Measurements from ENCODE around the gene GPR37L1.
"Not testable (repeated sequence)": the region's sequence is repeated elsewhere in the genome, so short reads cannot be mapped to it uniquely, and the experiment has no call there.

Gene GPR37L1

GRCh38 chr1:202157945-202158344, 35.2 kb downstream of the GPR37L1 start:
- no peak for FAIRE-seq

- FAIRE-seq: no peak
Observed at GRCh38 chr1:202158810-202159533, 36.3 kb downstream of the GPR37L1 start.

- FAIRE-seq: no peak
Observed at GRCh38 chr1:202159534-202160371, 37.0 kb downstream of the GPR37L1 start.

GRCh38 chr1:202160377-202160940, 37.7 kb downstream of the GPR37L1 start, which contains the start of gene PTPN7:
TSS of gene PTPN7 (minus strand) at chr1:202160602. CDS start at chr1:202159402, 1,200 bp downstream.
- FAIRE-seq: no peak

- FAIRE-seq: no peak
Observed at GRCh38 chr1:202161151-202162046, 38.7 kb downstream of the GPR37L1 start.

GRCh38 chr1:202162047-202162417, 39.3 kb downstream of the GPR37L1 start:
- FAIRE-seq: no peak

GRCh38 chr1:202162418-202163280, 39.9 kb downstream of the GPR37L1 start:
- no peak for FAIRE-seq

- FAIRE-seq: no peak
Observed at GRCh38 chr1:202163281-202164270, 40.9 kb downstream of the GPR37L1 start.

- no peak for FAIRE-seq
Observed at GRCh38 chr1:202164271-202165037, 41.7 kb downstream of the GPR37L1 start.

- FAIRE-seq: no peak
Observed at GRCh38 chr1:202165267-202165941, 42.7 kb downstream of the GPR37L1 start.

GRCh38 chr1:202165942-202166843, 43.5 kb downstream of the GPR37L1 start:
- FAIRE-seq: no peak

- not testable (repeated sequence) for FAIRE-seq
Observed at GRCh38 chr1:202167054-202167453, 44.3 kb downstream of the GPR37L1 start.

GRCh38 chr1:202167708-202168415, 45.1 kb downstream of the GPR37L1 start:
- FAIRE-seq: no peak

GRCh38 chr1:202168861-202169260, 46.1 kb downstream of the GPR37L1 start:
- FAIRE-seq: no peak

GRCh38 chr1:202170726-202171125, 48.0 kb downstream of the GPR37L1 start:
- no peak for FAIRE-seq

GRCh38 chr1:202171292-202172014, 48.7 kb downstream of the GPR37L1 start:
- FAIRE-seq: no peak

- no peak for FAIRE-seq
Observed at GRCh38 chr1:202172015-202172355, 49.3 kb downstream of the GPR37L1 start.

Data from A204.1 (cell line).